ENCODE measurements around the gene TMEFF2.

- TF ChIP-seq, protein P1, sequence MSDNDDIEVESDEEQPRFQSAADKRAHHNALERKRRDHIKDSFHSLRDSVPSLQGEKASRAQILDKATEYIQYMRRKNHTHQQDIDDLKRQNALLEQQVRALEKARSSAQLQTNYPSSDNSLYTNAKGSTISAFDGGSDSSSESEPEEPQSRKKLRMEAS (IDR thresholded peaks at IDR 0.05; ENCODE audit: low read depth, low read length) = no peak
- no peak for TF ChIP-seq CTCF (IDR thresholded peaks at IDR 0.05; ENCODE audit: low read depth, low read length)
These were observed 70.2 kb downstream of the TMEFF2 start for GRCh38 chr2:192124571-192124970.

Measured in NB4 (cell line).